Stromal cell of bone marrow (primary cell): ENCODE results near the gene ARCN1.
A peak's percentile ranks its signal among the peaks of the same experiment; 100 is the strongest.

ENCODE experiments used
- DNase-seq: peaks from one replicate; pipeline ENCODE4 v3.0.0-alpha.2; 2012; ENCODE audit warnings: low read depth

The ARCN1 gene

GRCh38 chr11:118621784-118622375 is 49.7 kb downstream of the ARCN1 start:
- DNase-seq = no peak

GRCh38 chr11:118622376-118623268 is 50.4 kb downstream of the ARCN1 start:
- DNase-seq = no peak

GRCh38 chr11:118623269-118623655 is 51.1 kb downstream of the ARCN1 start:
- DNase-seq = no peak

GRCh38 chr11:118625036-118625690 is 53.0 kb downstream of the ARCN1 start:
- no peak for DNase-seq

DNA sequence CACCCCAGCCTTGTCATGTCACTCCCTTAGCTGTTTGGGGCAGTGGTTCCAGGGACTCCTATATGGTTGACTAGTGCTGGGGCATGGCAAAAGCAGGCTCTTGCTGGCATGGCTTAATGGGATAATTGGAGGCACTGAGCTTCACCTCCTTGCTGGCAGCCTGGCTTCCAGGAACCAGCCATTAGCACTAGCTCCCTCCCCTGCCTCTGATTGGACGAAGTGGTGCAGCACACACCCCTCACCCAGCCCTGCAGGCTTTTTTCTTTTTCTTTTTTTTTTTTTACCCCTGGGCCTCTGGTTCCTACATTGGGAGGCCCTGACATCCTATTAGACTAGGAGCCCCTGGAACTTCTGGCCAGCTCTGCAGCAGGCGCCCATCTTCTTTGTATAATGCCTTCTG is 53.8 kb downstream of the ARCN1 start:
- DNase-seq = no peak

DNA sequence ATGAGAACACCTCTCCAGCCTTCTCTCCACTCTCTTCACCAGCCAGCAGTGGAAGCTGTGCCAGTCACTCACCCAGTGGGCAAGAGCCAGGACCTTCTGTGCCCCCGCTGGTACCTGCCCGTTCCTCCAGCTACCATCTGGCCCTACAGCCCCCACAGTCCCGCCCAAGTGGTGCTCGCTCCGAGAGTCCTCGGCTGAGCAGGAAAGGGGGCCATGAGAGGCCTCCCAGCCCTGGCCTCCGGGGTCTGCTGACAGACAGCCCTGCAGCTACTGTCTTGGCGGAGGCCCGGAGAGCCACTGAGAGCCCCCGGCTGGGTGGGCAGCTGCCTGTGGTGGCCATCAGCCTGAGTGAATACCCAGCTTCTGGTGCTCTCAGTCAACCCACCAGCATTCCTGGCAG is 55.4 kb downstream of the ARCN1 start:
- no peak for DNase-seq

- no peak for DNase-seq
Measured at GRCh38 chr11:118628031-118628430, 55.8 kb downstream of the ARCN1 start.

DNA sequence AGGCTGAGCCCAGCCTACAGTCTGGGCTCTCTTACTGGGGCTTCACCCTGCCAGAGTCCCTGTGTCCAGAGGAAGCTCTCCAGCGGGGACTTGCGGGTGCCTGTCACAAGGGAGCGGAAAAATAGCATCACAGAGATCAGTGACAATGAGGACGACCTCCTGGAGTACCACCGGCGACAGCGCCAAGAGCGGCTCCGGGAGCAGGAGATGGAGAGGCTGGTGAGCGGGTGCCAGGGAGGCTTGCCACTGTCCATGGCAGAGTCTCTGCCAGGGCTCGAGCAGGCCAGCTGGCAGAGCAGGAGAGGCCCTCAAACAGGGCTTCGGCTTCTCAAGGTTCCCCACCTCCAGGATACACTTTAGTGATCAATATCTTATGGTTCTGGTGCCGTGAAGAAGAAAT is 56.2 kb downstream of the ARCN1 start:
- no peak for DNase-seq

GRCh38 chr11:118628861-118629549 is 56.8 kb downstream of the ARCN1 start:
- DNase-seq = no peak

- no peak for DNase-seq
Measured at GRCh38 chr11:118629761-118630661, 57.8 kb downstream of the ARCN1 start.

- DNase-seq = no peak
Measured at GRCh38 chr11:118631142-118631909, 59.1 kb downstream of the ARCN1 start.

DNA sequence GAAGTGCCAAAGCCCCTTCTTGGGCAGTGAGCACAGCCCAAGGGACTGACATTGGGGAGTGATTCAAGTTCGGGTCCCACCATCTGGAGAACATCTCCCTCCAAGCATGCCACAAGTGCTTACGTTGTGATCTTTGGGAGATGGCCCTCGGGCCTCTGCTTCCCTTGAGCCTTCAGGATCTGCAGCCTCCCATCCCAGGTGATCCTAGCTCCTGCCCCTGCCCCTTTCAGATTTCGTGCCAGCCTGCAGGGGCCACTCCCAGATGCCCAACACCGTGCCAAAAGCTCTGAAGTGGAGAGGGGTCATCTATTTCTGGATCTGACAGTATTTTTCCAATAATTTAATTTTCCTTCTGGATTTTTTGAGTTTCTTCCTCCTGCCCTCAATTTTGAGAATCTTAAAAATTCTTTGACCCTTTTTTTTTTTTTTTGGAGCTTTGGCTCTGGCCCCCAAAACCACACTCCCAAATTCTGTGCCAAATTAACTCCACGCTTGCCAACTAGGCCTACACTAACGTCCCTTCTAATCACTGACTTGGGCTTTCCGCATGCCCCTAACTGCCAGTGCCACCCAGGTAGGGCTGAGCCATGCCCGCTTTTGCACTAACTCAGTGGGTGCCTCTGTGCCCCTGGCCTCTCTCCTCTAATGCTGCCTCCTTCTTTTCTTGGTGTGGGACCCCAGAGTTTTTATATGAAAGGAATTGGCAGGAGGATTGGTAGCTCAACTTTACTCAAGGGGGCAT is 60.5 kb downstream of the ARCN1 start:
- DNase-seq = no peak

- no peak for DNase-seq
Measured at GRCh38 chr11:118633319-118633690, 61.1 kb downstream of the ARCN1 start.

DNA sequence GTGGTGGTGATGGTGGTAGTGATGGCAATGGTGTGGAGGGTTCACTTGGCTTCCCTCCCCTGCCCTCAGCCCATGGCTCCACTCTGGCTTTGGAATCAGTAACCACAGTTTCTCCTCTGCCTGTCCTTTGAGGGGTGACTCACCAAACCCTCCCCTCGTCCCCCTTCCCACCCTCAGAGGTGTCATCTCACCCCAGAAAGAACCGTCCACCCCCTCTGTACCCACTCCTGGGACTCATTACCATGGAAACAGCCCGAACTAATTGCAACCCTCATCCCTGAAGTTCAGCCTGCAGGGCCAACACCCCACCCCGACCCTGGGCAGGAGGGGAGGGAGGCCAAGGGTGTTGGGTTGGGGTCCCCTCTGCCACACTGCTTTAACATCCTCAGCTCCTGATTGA is 61.8 kb downstream of the ARCN1 start:
- DNase-seq = peak; percentile 60

DNA sequence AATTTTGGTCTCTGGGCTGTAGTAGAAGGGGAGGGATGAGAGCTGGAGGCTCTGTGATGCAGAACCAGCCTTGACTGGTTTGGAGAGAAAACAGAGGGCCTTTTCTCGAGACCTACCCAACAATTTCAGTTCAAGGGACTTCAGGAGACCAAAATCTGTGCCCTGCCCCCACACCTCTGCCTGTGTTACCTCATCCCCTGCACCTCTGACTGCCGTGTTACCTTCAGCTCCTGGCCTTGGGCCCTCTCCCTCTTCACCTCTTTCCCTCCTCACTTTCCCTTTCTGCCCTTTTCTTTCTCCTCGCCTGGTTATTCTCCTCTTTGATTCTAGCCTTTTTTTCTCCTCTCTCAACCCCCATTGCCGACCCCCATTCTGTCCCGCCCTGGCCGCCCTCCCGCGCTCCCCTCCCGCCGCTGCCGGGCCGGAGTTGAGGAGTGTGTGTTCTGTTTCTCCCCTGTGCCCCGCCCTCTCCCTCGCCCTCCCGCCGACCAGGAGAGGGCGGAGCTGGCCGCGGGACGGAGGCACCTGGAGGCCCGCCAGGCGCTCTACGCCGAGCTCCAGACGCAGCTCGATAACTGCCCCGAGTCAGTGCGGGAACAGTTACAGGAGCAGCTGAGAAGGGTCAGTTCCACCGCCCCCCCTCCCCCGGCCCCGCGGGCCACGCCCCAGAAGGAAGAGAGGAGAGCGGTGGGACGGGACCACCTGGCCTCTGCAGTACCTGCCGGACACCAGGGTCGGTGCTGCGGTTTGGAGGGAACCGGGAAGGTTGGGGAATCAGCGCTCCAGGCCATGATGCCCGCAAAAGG is 62.4 kb downstream of the ARCN1 start:
- no peak for DNase-seq

DNA sequence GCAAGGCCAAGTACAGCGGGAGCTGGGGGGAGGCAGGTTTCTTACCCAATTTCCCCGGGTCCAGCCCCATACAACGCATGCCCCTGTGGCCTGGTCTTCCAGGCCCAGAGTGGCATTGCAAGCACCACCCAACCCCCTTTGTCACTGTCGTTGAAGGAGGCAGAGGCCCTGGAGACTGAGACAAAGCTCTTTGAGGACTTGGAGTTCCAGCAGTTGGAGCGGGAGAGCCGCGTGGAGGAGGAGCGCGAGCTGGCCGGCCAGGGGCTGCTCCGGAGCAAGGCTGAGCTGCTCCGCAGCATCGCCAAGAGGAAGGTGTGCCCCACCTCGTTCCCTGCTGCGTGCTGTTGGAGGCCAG is 63.0 kb downstream of the ARCN1 start:
- no peak for DNase-seq

DNA sequence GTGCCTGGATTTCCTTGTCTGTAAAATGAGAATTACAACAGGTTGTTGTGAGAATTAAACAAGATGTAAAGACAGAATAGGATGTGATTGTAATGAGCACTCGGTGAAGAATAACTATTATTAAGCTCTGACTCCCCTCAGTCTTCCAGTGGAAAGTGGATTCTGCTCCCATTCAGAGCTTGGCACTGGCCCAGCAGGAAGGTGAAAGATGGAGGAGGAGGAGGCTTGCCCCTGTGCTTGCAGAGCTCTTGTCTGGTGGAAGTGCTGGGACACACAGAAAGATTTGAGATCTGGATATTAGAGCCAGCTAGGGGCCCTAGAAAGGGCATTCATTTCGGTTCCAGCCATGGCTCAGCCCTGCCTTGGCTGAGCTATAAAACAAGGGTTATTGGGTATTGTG is 63.4 kb downstream of the ARCN1 start:
- no peak for DNase-seq

GRCh38 chr11:118636569-118637290 is 64.5 kb downstream of the ARCN1 start:
- DNase-seq = no peak

GRCh38 chr11:118638726-118639125 is 66.5 kb downstream of the ARCN1 start:
- no peak for DNase-seq
